Measurements from ENCODE around the gene CDIP1. TPM values are rescaled to one million over a fixed set of nuclear protein-coding genes. Genes with fewer than 3 reads are reported as not detected.

CDIP1 gene
- total and polyA plus RNA-seq, 9 of the 15 experiments (the other 6 are each of a cell fraction or from before 2014, with no cell fraction given) = 0.29 TPM; not detected in 8

DNA sequence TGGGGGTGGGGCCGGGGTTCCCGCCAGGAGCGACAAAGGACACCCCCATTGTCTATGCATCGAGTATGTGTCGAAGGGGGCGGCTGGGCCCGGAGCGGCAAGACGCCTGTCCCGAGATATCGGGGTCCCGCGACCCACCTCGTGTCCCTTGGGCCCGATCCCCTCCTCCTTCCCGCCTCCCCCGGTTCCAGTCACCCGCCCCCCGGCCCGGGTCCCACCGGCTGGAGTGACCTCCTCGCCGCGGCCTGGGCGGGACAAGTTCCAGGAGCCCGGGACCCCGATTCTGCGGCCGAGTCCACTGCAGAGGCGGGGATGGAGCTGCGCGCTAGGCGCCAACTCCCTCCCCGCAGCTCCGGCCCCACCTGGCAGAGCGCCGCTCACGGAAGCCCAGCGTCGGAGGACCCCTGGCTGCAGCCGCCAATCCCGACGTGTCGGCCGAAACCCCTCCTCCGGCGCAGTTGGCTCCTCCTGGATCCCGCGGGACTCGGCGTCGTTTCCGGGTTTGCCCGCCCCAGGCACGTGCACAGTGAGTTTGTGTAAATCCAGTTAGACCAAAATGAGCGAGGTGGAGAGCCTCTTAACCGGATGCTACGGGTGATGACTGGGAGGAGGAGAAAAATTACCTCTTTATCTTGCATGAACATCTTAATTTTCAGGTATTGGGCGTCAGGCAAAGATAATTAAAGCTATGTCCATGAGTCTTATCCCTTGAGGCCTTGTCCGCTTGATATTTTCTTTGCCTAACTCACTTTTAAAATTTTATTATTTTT, 64.2 kb downstream of the CDIP1 start, which contains the start of gene NMRAL1 (continued):
- TF ChIP-seq, protein P1, sequence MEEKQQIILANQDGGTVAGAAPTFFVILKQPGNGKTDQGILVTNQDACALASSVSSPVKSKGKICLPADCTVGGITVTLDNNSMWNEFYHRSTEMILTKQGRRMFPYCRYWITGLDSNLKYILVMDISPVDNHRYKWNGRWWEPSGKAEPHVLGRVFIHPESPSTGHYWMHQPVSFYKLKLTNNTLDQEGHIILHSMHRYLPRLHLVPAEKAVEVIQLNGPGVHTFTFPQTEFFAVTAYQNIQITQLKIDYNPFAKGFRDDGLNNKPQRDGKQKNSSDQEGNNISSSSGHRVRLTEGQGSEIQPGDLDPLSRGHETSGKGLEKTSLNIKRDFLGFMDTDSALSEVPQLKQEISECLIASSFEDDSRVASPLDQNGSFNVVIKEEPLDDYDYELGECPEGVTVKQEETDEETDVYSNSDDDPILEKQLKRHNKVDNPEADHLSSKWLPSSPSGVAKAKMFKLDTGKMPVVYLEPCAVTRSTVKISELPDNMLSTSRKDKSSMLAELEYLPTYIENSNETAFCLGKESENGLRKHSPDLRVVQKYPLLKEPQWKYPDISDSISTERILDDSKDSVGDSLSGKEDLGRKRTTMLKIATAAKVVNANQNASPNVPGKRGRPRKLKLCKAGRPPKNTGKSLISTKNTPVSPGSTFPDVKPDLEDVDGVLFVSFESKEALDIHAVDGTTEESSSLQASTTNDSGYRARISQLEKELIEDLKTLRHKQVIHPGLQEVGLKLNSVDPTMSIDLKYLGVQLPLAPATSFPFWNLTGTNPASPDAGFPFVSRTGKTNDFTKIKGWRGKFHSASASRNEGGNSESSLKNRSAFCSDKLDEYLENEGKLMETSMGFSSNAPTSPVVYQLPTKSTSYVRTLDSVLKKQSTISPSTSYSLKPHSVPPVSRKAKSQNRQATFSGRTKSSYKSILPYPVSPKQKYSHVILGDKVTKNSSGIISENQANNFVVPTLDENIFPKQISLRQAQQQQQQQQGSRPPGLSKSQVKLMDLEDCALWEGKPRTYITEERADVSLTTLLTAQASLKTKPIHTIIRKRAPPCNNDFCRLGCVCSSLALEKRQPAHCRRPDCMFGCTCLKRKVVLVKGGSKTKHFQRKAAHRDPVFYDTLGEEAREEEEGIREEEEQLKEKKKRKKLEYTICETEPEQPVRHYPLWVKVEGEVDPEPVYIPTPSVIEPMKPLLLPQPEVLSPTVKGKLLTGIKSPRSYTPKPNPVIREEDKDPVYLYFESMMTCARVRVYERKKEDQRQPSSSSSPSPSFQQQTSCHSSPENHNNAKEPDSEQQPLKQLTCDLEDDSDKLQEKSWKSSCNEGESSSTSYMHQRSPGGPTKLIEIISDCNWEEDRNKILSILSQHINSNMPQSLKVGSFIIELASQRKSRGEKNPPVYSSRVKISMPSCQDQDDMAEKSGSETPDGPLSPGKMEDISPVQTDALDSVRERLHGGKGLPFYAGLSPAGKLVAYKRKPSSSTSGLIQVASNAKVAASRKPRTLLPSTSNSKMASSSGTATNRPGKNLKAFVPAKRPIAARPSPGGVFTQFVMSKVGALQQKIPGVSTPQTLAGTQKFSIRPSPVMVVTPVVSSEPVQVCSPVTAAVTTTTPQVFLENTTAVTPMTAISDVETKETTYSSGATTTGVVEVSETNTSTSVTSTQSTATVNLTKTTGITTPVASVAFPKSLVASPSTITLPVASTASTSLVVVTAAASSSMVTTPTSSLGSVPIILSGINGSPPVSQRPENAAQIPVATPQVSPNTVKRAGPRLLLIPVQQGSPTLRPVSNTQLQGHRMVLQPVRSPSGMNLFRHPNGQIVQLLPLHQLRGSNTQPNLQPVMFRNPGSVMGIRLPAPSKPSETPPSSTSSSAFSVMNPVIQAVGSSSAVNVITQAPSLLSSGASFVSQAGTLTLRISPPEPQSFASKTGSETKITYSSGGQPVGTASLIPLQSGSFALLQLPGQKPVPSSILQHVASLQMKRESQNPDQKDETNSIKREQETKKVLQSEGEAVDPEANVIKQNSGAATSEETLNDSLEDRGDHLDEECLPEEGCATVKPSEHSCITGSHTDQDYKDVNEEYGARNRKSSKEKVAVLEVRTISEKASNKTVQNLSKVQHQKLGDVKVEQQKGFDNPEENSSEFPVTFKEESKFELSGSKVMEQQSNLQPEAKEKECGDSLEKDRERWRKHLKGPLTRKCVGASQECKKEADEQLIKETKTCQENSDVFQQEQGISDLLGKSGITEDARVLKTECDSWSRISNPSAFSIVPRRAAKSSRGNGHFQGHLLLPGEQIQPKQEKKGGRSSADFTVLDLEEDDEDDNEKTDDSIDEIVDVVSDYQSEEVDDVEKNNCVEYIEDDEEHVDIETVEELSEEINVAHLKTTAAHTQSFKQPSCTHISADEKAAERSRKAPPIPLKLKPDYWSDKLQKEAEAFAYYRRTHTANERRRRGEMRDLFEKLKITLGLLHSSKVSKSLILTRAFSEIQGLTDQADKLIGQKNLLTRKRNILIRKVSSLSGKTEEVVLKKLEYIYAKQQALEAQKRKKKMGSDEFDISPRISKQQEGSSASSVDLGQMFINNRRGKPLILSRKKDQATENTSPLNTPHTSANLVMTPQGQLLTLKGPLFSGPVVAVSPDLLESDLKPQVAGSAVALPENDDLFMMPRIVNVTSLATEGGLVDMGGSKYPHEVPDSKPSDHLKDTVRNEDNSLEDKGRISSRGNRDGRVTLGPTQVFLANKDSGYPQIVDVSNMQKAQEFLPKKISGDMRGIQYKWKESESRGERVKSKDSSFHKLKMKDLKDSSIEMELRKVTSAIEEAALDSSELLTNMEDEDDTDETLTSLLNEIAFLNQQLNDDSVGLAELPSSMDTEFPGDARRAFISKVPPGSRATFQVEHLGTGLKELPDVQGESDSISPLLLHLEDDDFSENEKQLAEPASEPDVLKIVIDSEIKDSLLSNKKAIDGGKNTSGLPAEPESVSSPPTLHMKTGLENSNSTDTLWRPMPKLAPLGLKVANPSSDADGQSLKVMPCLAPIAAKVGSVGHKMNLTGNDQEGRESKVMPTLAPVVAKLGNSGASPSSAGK (IDR thresholded peaks at IDR 0.05) = peak; percentile 96
- TF ChIP-seq BHLHE40 (IDR thresholded peaks at IDR 0.05; ENCODE audit: low read length) (peak; percentile 100), USF2 (CRISPR knock-in tag; IDR thresholded peaks at IDR 0.05) (peak; percentile 80), NONO (IDR thresholded peaks at IDR 0.05; ENCODE audit: low read depth in 2 of 2, low read length in 1 of 2) (peak; percentile 39 to 60; a peak in 2 of 4 replicates), CBX1 (IDR thresholded peaks at IDR 0.05; ENCODE audit: low read depth) (peak; percentile 71; the same call in 1 of the 2 replicates), EP400 (IDR thresholded peaks at IDR 0.05) (peak; percentile 97), L3MBTL2 (IDR thresholded peaks at IDR 0.05) (peak; percentile 99)
